Gastroesophageal sphincter (tissue), 4 donors: ENCODE measurements around the gene NAV2. TPM values are rescaled to one million over a fixed set of nuclear protein-coding genes. Genes with fewer than 3 reads are reported as not detected.
"Not testable (repeated sequence)": the region's sequence is repeated elsewhere in the genome, so short reads cannot be mapped to it uniquely, and the experiment has no call there.

Experiments
- ATAC-seq: fragments of 150-250 bp; one replicate; pipeline ENCODE4 v1.9.1; 2016; ENCODE audit warnings: mild to moderate bottlenecking, moderate library complexity
- H3K27ac ChIP-seq, 4 donors: fragments of 200-600 bp; sonication (generic) in 3 of 4; 1 replicate in 3 of 4; 2 replicates in 1 of 4; pipeline ENCODE4 v1.5.1; 2016 to 2019
- H3K27me3 ChIP-seq: fragments of 200-600 bp; sonication (generic); one replicate; pipeline ENCODE4 v1.5.1; 2019
- H3K36me3 ChIP-seq, 2 donors: fragments of 200-600 bp; sonication (generic); one replicate each; pipeline ENCODE4 v1.5.1; 2019; ENCODE audit warnings: control low read depth in 1 of 2
- H3K4me1 ChIP-seq, 3 donors: fragments of 200-600 bp; sonication (generic); 1 replicate in 2 of 3; 2 replicates in 1 of 3; pipeline ENCODE4 v1.5.1; 2016 to 2019; ENCODE audit warnings: control low read depth in 2 of 3
- H3K4me3 ChIP-seq, 2 donors: fragments of 200-600 bp; sonication (generic); one replicate each; pipeline ENCODE4 v1.5.1; 2019; ENCODE audit warnings: mild to moderate bottlenecking in 1 of 2, moderate library complexity in 1 of 2
- H3K9me3 ChIP-seq, 3 donors: fragments of 200-600 bp; sonication (generic); one replicate each; pipeline ENCODE4 v1.5.1; 2017 to 2019; ENCODE audit warnings: control low read depth in 2 of 3
- EP300 ChIP-seq: sonication (generic); formaldehyde crosslinking; IDR thresholded peaks from one replicate; pipeline ENCODE4 v1.6.1; 2017; ENCODE audit warnings: antibody characterized with exemption, mild to moderate bottlenecking
- POLR2A ChIP-seq, 2 donors: fragments of 450-650 bp; IDR thresholded peaks; one replicate each; pipeline ENCODE4 v1.6.1; 2017; ENCODE audit warnings: antibody characterized with exemption in 2 of 2, mild to moderate bottlenecking in 2 of 2, moderate library complexity in 1 of 2
- POLR2AphosphoS5 ChIP-seq: sonication (generic); formaldehyde crosslinking; IDR thresholded peaks from one replicate; pipeline ENCODE4 v1.6.1; 2017; ENCODE audit warnings: antibody characterized with exemption
- WGBS, 2 donors: methylation state at CpG; one replicate each; pipeline ENCODE4 v1.1.5; 2018; ENCODE audit warnings: low coverage in 1 of 2; 5-methylcytosine and 5-hydroxymethylcytosine counted together
- total RNA-seq, 4 donors: library from RNA; depleted of rRNA; stranded (reverse); fragments of >200 nt; gene quantifications; one replicate each; pipeline ENCODE4 v1.1.0, GENCODE V29; 2016
- TF ChIP-seq, protein P1 (sequence below), 4 experiments: fragments of 200-600 bp in 2 of 4; fragments of 450-650 bp in 2 of 4; sonication (generic) in 1 of 4; IDR thresholded peaks; one replicate each; pipeline ENCODE4 v1.5.1; 2017 to 2019; ENCODE audit warnings: antibody characterized with exemption in 4 of 4, mild to moderate bottlenecking in 2 of 4, moderate library complexity in 2 of 4

Gene NAV2
- total RNA-seq, 4 donors from 2014 or later = 19.5 to 57.1 (median 43.4) TPM

DNA sequence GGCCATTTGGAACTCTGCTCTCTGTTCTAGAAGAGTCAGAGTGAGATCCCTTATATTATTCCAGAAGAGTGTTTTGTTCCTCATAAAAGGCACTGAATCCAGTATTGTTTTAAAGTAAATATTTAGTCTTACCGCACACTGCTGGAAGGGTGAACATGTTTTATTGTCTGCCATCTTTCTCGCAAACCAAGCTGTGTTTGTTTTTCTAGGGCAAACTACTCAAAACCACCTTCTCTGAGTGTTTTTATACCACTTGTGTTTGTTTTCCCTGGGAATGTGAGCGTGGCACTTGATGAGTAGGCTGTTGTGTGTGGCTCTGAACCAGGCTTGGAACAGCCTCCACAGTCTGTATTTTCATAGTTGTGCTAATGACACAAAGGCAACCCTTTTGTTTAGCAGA, 357.8 kb downstream of the NAV2 start:
- WGBS, 2 donors = 31 to 80% methylated on average over 3 of the region's 3 CpGs
- H3K27me3 ChIP-seq = no peaks in the 10 kb centered on the region
- H3K4me1 ChIP-seq = no peaks in the 10 kb centered on the region
- no peaks in the 10 kb centered on the region for H3K9me3 ChIP-seq
- TF ChIP-seq, protein P1, sequence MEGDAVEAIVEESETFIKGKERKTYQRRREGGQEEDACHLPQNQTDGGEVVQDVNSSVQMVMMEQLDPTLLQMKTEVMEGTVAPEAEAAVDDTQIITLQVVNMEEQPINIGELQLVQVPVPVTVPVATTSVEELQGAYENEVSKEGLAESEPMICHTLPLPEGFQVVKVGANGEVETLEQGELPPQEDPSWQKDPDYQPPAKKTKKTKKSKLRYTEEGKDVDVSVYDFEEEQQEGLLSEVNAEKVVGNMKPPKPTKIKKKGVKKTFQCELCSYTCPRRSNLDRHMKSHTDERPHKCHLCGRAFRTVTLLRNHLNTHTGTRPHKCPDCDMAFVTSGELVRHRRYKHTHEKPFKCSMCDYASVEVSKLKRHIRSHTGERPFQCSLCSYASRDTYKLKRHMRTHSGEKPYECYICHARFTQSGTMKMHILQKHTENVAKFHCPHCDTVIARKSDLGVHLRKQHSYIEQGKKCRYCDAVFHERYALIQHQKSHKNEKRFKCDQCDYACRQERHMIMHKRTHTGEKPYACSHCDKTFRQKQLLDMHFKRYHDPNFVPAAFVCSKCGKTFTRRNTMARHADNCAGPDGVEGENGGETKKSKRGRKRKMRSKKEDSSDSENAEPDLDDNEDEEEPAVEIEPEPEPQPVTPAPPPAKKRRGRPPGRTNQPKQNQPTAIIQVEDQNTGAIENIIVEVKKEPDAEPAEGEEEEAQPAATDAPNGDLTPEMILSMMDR (IDR thresholded peaks at IDR 0.05) = no peak
- no peak for TF ChIP-seq POLR2A (IDR thresholded peaks at IDR 0.05)
- TF ChIP-seq POLR2AphosphoS5 = no peak
- no peak for TF ChIP-seq EP300
- no peak for ATAC-seq
- H3K4me3 ChIP-seq = no peak overlapping the region
- H3K36me3 ChIP-seq = peaks cover 0 to 35% of the 10 kb centered on the region in 2 donors
- H3K27ac ChIP-seq = no peak overlapping the region

DNA sequence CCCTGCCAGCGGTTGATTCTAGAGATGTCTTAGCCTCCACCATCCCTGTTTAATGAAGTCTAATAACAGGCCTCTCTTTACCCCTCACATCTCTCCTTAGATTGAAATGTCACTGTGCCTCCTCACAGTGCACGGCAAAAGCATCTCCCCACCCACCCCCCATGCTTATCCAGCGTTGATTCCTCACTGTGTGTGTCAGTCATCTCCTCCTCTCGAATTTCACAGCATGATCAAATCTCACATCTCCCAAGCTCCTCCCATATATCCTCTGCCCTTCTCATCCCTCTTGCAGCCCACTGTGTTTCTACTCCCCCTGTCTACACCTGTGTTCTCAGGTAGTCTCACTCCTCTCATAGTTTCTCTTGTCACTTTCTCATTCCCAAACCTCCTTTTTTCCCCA, 363.0 kb downstream of the NAV2 start:
- H3K4me1 ChIP-seq = no peaks in the 10 kb centered on the region
- H3K36me3 ChIP-seq = peaks cover 2 to 53% of the 10 kb centered on the region in 2 donors
- H3K27ac ChIP-seq = no peak overlapping the region
- H3K4me3 ChIP-seq = no peak overlapping the region
- H3K9me3 ChIP-seq = no peaks in the 10 kb centered on the region
- TF ChIP-seq, protein P1 (IDR thresholded peaks at IDR 0.05) = no peak
- TF ChIP-seq POLR2AphosphoS5 (no peak), EP300 (no peak), POLR2A (IDR thresholded peaks at IDR 0.05) (no peak)
- ATAC-seq = no peak
- H3K27me3 ChIP-seq = no peaks in the 10 kb centered on the region
- 73 to 80% methylated on average over 3 to 4 of the region's 4 CpGs for WGBS, 2 donors

DNA sequence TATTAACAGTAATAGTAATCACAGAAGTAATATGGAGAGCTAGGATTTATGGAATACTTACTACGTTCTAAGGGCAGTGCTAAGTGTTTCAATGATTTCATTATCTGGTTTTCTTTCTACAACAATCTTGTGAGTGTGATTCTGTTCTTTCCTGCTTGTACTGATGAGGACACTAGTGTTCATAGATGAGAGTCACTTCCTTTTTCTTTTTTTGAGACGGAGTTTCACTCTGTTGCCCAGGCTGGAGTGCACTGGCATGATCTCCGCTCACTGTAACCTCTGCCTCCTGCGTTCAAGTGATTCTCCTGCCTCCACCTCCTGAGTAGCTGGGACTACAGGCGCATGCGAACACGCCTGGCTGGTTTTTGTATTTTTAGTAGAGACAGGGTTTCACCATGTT, 366.2 kb downstream of the NAV2 start:
- Histone ChIP-seq H3K4me1 (no peaks in the 10 kb centered on the region), H3K27ac (no peak overlapping the region), H3K4me3 (no peak overlapping the region), H3K9me3 (no peaks in the 10 kb centered on the region), H3K36me3 (peaks cover 2 to 82% of the 10 kb centered on the region in 2 donors), H3K27me3 (no peaks in the 10 kb centered on the region)
- TF ChIP-seq POLR2AphosphoS5 (no peak), EP300 (no peak), POLR2A (IDR thresholded peaks at IDR 0.05) (no peak)
- TF ChIP-seq, protein P1 (IDR thresholded peaks at IDR 0.05) = no peak
- ATAC-seq = no peak
- 91 to 93% methylated on average over 6 of the region's 7 CpGs for WGBS, 2 donors

DNA sequence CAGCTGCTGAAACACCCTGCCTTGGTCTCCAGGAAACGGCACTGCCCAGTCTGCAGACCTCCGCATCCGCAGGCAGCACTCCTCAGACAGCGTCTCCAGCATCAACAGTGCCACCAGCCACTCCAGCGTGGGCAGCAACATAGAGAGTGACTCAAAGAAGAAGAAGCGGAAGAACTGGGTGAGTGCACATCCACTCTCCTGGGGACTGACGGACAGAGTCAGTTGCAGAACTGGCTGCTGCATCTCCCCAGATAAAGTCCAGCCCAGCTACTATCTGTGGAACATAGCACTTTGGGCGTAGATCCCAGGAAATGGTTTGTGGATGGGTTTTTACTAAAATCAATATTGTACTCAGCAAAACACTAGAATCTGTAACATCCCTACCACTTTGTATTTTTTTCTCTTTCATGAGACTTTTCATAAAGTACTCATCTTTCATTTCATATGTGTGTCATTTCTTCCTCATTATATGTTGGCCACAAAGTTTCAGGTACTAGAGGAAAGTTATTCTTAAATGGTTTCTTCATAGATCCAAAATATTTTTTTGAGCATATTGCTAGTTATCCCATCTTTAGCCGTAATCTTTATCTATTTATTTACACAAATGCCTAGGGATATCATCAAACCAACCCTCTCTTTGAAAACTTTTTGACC, 367.5 kb downstream of the NAV2 start:
- H3K4me1 ChIP-seq = no peaks in the 10 kb centered on the region
- TF ChIP-seq POLR2AphosphoS5 = no peak
- no peak for TF ChIP-seq POLR2A (IDR thresholded peaks at IDR 0.05)
- H3K9me3 ChIP-seq = no peaks in the 10 kb centered on the region
- H3K4me3 ChIP-seq = no peak overlapping the region
- WGBS, 2 donors = 71 to 98% methylated on average over 4 to 8 of the region's 9 CpGs
- no peak overlapping the region for H3K27ac ChIP-seq
- peaks cover 2 to 95% of the 10 kb centered on the region in 2 donors for H3K36me3 ChIP-seq
- no peaks in the 10 kb centered on the region for H3K27me3 ChIP-seq
- ATAC-seq = no peak

DNA sequence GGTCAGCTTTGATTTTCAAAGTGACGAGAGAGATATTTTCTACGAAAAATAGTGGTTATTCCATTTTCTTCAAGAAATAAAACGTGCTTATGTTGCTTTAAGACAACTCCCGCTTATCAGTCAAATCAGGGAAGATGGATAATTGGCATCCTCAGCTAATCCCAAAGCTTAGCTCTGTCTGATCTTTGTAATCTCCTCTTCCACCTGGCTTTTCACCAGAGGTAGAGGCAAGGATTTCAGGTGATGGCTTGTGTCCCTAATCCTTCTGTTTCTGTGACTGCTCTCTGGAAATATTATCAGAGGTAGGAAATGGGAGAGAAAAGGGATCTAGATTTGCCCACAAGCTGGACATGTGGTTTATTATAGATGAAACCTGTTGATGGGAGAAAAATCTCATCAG, 368.7 kb downstream of the NAV2 start:
- Histone ChIP-seq H3K4me3 (no peak overlapping the region), H3K36me3 (peaks cover 2 to 98% of the 10 kb centered on the region in 2 donors), H3K9me3 (no peaks in the 10 kb centered on the region), H3K4me1 (no peaks in the 10 kb centered on the region), H3K27me3 (no peaks in the 10 kb centered on the region), H3K27ac (no peak overlapping the region)
- TF ChIP-seq EP300 (no peak), POLR2AphosphoS5 (no peak), POLR2A (IDR thresholded peaks at IDR 0.05) (no peak)
- TF ChIP-seq, protein P1 (IDR thresholded peaks at IDR 0.05) = no peak
- WGBS, 2 donors = 82 to 97% methylated on average over 4 of the region's 4 CpGs
- no peak for ATAC-seq

DNA sequence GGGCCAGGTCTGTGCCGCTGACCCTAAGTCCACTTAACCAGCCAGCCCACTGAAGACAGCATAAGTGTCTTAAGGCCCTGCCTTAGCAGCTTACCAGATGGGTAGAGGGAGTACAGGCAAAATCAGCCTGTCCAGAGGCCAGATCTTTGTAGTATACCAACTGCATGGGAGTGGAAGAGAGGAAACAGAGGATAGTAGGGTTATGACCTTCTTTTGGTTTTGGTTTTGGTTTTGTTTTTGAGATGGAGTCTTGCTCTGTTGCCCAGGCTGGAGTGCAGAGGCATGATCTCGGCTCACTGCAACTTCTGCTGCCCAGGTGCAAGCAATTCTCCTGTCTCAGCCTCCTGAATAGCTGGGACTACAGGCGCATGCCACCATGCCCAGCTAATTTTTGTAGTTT, 371.2 kb downstream of the NAV2 start:
- H3K27ac ChIP-seq, H3K27me3 ChIP-seq, H3K4me1 ChIP-seq, H3K9me3 ChIP-seq, H3K4me3 ChIP-seq, ATAC-seq: not testable (repeated sequence)
- 100% methylated on average over 1 to 3 of the region's 3 CpGs for WGBS, 2 donors
- H3K36me3 ChIP-seq = peaks cover 0 to 100% of the 10 kb centered on the region in 2 donors
